Measurements from ENCODE around the gene CFAP119.

Gene CFAP119

DNA sequence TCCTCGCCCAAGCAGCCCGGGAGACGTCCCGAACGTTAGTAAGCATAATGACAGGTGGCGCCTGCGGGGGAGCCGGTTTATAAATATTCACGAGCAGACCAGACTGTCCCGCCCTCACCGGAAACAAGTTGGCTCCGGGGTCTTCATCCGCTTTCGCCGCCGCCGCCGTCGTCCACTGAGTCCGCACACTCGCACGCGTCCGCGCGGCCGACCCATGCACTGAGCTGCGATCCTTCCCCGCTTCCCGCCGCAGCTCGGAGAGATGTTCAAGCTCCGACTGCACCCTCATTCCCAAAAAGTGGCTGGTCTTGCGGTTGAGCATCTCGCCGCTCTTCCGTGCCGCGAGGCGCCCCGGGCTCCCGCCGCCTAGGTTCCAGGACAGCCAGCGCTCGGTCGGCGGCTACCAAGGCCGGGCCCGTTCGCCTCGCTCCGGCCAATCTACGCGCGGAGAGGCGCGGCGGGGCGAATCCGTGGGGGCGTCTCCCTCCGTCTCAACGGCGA is 385 bp downstream of the CFAP119 start:
- in situ Hi-C loops (cut with MboI; ENCODE audit: low sequenced_read_pairs) = no loop called here
- Histone ChIP-seq H3K36me3 (replicated peaks) (peaks cover 60% of the 10 kb centered on the region), H3K27me3 (ENCODE audit: low read depth) (no peaks in the 10 kb centered on the region), H3K9me3 (no peaks in the 10 kb centered on the region), H3K4me1 (peaks cover 15% of the 10 kb centered on the region), H3K4me3 (peak overlapping the region; percentile 96)
- peak; percentile 37 to 78 for DNase-seq (ENCODE audit: low spot score in 2 of 2)

GRCh38 chr16:30760577-30761426 is 1.1 kb downstream of the CFAP119 start:
- peak overlapping the region; percentile 96 for H3K4me3 ChIP-seq
- in situ Hi-C loops (cut with MboI; ENCODE audit: low sequenced_read_pairs) = no loop called here
- no peak for DNase-seq (ENCODE audit: low spot score in 2 of 2)
- no peaks in the 10 kb centered on the region for H3K9me3 ChIP-seq
- peaks cover 60% of the 10 kb centered on the region for H3K36me3 ChIP-seq (replicated peaks)
- no peaks in the 10 kb centered on the region for H3K27me3 ChIP-seq (ENCODE audit: low read depth)
- H3K4me1 ChIP-seq = peaks cover 15% of the 10 kb centered on the region

GRCh38 chr16:30760001-30760559 is 1.8 kb downstream of the CFAP119 start:
- Histone ChIP-seq H3K36me3 (replicated peaks) (peaks cover 54% of the 10 kb centered on the region), H3K27me3 (ENCODE audit: low read depth) (no peaks in the 10 kb centered on the region), H3K4me1 (peaks cover 15% of the 10 kb centered on the region), H3K4me3 (no peak overlapping the region), H3K9me3 (no peaks in the 10 kb centered on the region)
- DNase-seq (ENCODE audit: low spot score in 2 of 2) = no peak
- in situ Hi-C loops (cut with MboI; ENCODE audit: low sequenced_read_pairs) = no loop called here

GRCh38 chr16:30758988-30759491 is 2.8 kb downstream of the CFAP119 start:
- in situ Hi-C loops (cut with MboI; ENCODE audit: low sequenced_read_pairs) = no loop called here
- Histone ChIP-seq H3K27me3 (ENCODE audit: low read depth) (no peaks in the 10 kb centered on the region), H3K4me3 (no peak overlapping the region), H3K4me1 (peaks cover 15% of the 10 kb centered on the region), H3K36me3 (replicated peaks) (peaks cover 53% of the 10 kb centered on the region), H3K9me3 (no peaks in the 10 kb centered on the region)
- DNase-seq (ENCODE audit: low spot score in 2 of 2) = no peak

DNA sequence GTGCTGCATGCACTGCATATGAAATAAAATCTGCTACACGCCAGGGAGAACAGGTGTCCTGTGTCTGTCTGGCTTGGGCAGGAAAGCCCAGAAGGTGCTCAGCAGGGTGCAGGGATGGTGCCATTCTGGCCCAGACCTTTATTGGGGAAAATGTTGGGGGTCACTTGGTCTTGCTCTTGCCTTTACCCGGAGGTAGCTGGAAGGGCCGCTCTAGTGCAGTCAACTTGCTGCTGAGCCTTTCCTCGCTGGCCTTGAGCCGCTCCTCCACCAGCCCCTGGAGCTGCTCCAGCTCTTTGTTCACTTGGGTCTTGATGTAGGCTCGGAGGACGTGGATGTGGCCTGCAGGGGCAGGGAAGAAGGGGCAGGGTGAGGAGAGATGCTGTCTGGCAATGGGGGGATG is 4.5 kb downstream of the CFAP119 start:
- H3K4me3 ChIP-seq = no peak overlapping the region
- DNase-seq (ENCODE audit: low spot score in 2 of 2) = no peak
- H3K27me3 ChIP-seq (ENCODE audit: low read depth) = no peaks in the 10 kb centered on the region
- no peaks in the 10 kb centered on the region for H3K9me3 ChIP-seq
- peaks cover 50% of the 10 kb centered on the region for H3K36me3 ChIP-seq (replicated peaks)
- in situ Hi-C loops (cut with MboI; ENCODE audit: low sequenced_read_pairs) = no loop called here
- H3K4me1 ChIP-seq = peaks cover 4% of the 10 kb centered on the region; the same call in 1 of the 2 replicates

GRCh38 chr16:30756781-30757100 is 5.1 kb downstream of the CFAP119 start:
- Histone ChIP-seq H3K36me3 (replicated peaks) (peaks cover 50% of the 10 kb centered on the region), H3K9me3 (no peaks in the 10 kb centered on the region), H3K4me3 (no peak overlapping the region), H3K27me3 (ENCODE audit: low read depth) (no peaks in the 10 kb centered on the region), H3K4me1 (peaks cover 4% of the 10 kb centered on the region; the same call in 1 of the 2 replicates)
- no peak for DNase-seq (ENCODE audit: low spot score in 2 of 2)
- in situ Hi-C loops (cut with MboI; ENCODE audit: low sequenced_read_pairs) = no loop called here

- peaks cover 54% of the 10 kb centered on the region for H3K36me3 ChIP-seq (replicated peaks)
- DNase-seq (ENCODE audit: low spot score in 2 of 2) = no peak
- in situ Hi-C loops (cut with MboI; ENCODE audit: low sequenced_read_pairs) = no loop called here
- no peaks in the 10 kb centered on the region for H3K9me3 ChIP-seq
- H3K4me3 ChIP-seq = no peak overlapping the region
- peaks cover 4% of the 10 kb centered on the region; the same call in 1 of the 2 replicates for H3K4me1 ChIP-seq
- no peaks in the 10 kb centered on the region for H3K27me3 ChIP-seq (ENCODE audit: low read depth)
These were observed 5.7 kb downstream of the CFAP119 start for GRCh38 chr16:30755955-30756780.

GRCh38 chr16:30753596-30753995 is 8.3 kb downstream of the CFAP119 start:
- DNase-seq (ENCODE audit: low spot score in 2 of 2) = no peak
- Histone ChIP-seq H3K4me3 (no peak overlapping the region), H3K36me3 (replicated peaks) (peaks cover 54% of the 10 kb centered on the region), H3K27me3 (ENCODE audit: low read depth) (no peaks in the 10 kb centered on the region), H3K9me3 (no peaks in the 10 kb centered on the region), H3K4me1 (peaks cover 4% of the 10 kb centered on the region; the same call in 1 of the 2 replicates)
- in situ Hi-C loops (cut with MboI; ENCODE audit: low sequenced_read_pairs) = no loop called here

- in situ Hi-C loops (cut with MboI; ENCODE audit: low sequenced_read_pairs) = no loop called here
- no peak overlapping the region for H3K4me3 ChIP-seq
- no peak for DNase-seq (ENCODE audit: low spot score in 2 of 2)
- peaks cover 11% of the 10 kb centered on the region for H3K4me1 ChIP-seq
- no peaks in the 10 kb centered on the region for H3K9me3 ChIP-seq
- no peaks in the 10 kb centered on the region for H3K27me3 ChIP-seq (ENCODE audit: low read depth)
- peaks cover 37% of the 10 kb centered on the region for H3K36me3 ChIP-seq (replicated peaks)
These were observed 10.9 kb downstream of the CFAP119 start for GRCh38 chr16:30750876-30751465.

DNA sequence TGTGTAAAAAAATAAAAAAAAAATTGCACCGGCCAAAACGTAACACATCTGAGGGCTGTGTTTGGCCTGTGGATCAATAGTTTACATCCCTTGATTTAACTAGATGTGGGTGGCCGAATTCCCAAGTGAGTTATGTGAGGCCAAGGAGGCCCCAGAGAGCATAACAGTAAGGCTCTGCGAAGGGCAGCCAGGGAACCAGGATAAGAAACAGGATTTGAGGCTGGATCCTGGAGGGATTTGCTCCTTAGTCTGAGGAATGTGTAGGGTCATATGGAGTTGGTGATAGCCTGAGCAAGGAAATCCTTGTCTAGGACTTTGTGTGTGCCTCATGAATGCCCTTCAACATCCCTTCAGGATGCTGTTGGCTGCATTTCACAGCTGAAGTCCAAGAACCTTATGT is 11.7 kb downstream of the CFAP119 start:
- in situ Hi-C loops (cut with MboI; ENCODE audit: low sequenced_read_pairs) = no loop called here
- Histone ChIP-seq H3K9me3 (no peaks in the 10 kb centered on the region), H3K4me1 (peaks cover 11% of the 10 kb centered on the region), H3K27me3 (ENCODE audit: low read depth) (no peaks in the 10 kb centered on the region), H3K36me3 (replicated peaks) (peaks cover 35% of the 10 kb centered on the region), H3K4me3 (no peak overlapping the region)
- no peak for DNase-seq (ENCODE audit: low spot score in 2 of 2)

- Histone ChIP-seq H3K36me3 (replicated peaks) (peaks cover 34% of the 10 kb centered on the region), H3K4me3 (peak overlapping the region; percentile 79), H3K4me1 (peaks cover 11% of the 10 kb centered on the region), H3K27me3 (ENCODE audit: low read depth) (no peaks in the 10 kb centered on the region), H3K9me3 (no peaks in the 10 kb centered on the region)
- in situ Hi-C loops (cut with MboI; ENCODE audit: low sequenced_read_pairs) = no loop called here
- peak in 1 of 2 experiments; percentile 52 for DNase-seq (ENCODE audit: low spot score in 2 of 2)
These were observed 13.0 kb downstream of the CFAP119 start for GRCh38 chr16:30748634-30749445.

- H3K36me3 ChIP-seq (replicated peaks) = peaks cover 27% of the 10 kb centered on the region
These were observed 13.8 kb downstream of the CFAP119 start, which contains the start of gene PHKG2 for GRCh38 chr16:30747799-30748633. Gene PHKG2, plus strand, starts transcription at chr16:30748425. Its CDS starts 396 bp downstream, at chr16:30748821.

More at GRCh38 chr16:30747799-30748633, 13.8 kb downstream of the CFAP119 start, which contains the start of gene PHKG2:
- H3K4me1 ChIP-seq = peaks cover 11% of the 10 kb centered on the region
- DNase-seq (ENCODE audit: low spot score in 2 of 2) = peak; percentile 98 to 100
- H3K4me3 ChIP-seq = peak within 1 kb of the TSS; percentile 79
- in situ Hi-C loops (cut with MboI; ENCODE audit: low sequenced_read_pairs) = no loop called here
- no peaks in the 10 kb centered on the region for H3K9me3 ChIP-seq
- no peaks in the 10 kb centered on the region for H3K27me3 ChIP-seq (ENCODE audit: low read depth)
